HCT116 (cell line): Measurements from ENCODE around the gene SGIP1.

Experiments
- EGR1 ChIP-seq: IDR thresholded peaks from 2 replicates; pipeline ENCODE4 v1.6.1; 2012; ENCODE audit warnings: low read depth
- EZH2 ChIP-seq: fragments of 200-600 bp; sonication (generic); IDR thresholded peaks from 2 replicates; pipeline ENCODE4 v1.6.1; 2017; ENCODE audit warnings: antibody characterized with exemption, mixed run types
- EZH2phosphoT487 ChIP-seq: fragments of 200-600 bp; IDR thresholded peaks from 2 replicates; pipeline ENCODE4 v1.6.1; 2018; ENCODE audit warnings: antibody characterized with exemption, borderline replicate concordance
- POLR2A ChIP-seq: IDR thresholded peaks from 2 replicates; pipeline ENCODE4 v1.7.0; 2011; ENCODE audit warnings: borderline replicate concordance; ENCODE audit not compliant: insufficient read depth, insufficient read length; ENCODE audit errors: extremely low read depth
- POLR2AphosphoS5 ChIP-seq: IDR thresholded peaks from 2 replicates; pipeline ENCODE4 v1.6.1; 2011; ENCODE audit warnings: mild to moderate bottlenecking, low read depth, low read length, moderate library complexity
- RAD21 ChIP-seq: IDR thresholded peaks from 2 replicates; pipeline ENCODE4 v1.6.1; 2012; ENCODE audit warnings: low read depth, mild to moderate bottlenecking
- SRF ChIP-seq: IDR thresholded peaks from 2 replicates; pipeline ENCODE4 v1.6.1; 2012; ENCODE audit warnings: low read depth
- YY1 ChIP-seq: IDR thresholded peaks from 2 replicates; pipeline ENCODE4 v1.6.1; 2011; ENCODE audit warnings: low read length, low read depth, moderate library complexity, mild to moderate bottlenecking; ENCODE audit not compliant: insufficient replicate concordance; ENCODE audit errors: extremely low read depth
- TF ChIP-seq, protein P1 (sequence below), 3 experiments: fragments of 200-600 bp in 1 of 3; sonication (generic) in 1 of 3; IDR thresholded peaks in 2 of 3; conservative IDR thresholded peaks in 1 of 3; 2 replicates each; pipeline ENCODE4 v1.5.1; 2012 to 2017; ENCODE audit warnings: low read depth in 2 of 3, low read length in 2 of 3, antibody characterized with exemption in 1 of 3, borderline replicate concordance in 1 of 3, control low read depth in 1 of 3, mild to moderate bottlenecking in 1 of 3, mixed read lengths in 1 of 3, mixed run types in 1 of 3, moderate library complexity in 1 of 3; ENCODE audit not compliant: insufficient read depth in 1 of 3
- TF ChIP-seq, protein P2 (sequence below): IDR thresholded peaks from 2 replicates; pipeline ENCODE4 v1.6.1; 2012; ENCODE audit warnings: low read depth
- TF ChIP-seq, protein P3 (sequence below): IDR thresholded peaks from 2 replicates; pipeline ENCODE4 v1.6.1; 2012
- TF ChIP-seq, protein P4 (sequence below): IDR thresholded peaks from 2 replicates; pipeline ENCODE4 v1.6.1; 2012

DNA sequence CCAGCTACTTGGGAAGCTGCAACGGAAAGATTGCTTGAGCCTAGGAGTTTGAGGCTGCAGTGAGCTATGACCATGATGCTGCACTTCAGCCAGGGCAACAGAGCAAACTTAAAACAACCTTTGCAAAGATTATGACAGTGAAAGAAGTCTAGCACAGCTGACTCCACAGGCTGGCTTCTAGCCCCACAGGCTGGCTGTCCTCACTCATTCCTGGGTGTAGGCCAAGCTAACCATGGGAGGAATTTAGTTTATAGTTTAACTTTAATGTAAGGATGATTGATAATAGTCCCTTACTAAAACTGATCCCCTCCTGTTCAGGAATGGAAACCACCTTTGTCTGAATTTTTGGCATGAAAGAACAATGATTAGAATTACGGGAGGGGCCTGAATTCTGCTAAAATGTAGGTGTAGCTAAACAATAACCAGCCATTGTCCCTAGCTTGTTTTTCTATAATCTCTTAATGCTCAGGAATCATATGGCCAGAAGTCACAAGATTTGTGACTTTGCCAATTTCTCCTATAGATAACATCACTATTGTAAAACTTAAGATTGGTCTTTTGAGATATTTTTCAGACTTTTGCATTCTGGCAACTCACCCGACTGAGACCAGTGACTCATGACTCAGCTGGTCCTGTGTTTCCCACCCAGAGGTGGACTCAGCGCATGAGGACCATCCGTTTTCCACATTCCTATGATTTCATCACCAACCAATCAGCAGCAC is 28.1 kb upstream of the SGIP1 start:
- TF ChIP-seq, protein P1, sequence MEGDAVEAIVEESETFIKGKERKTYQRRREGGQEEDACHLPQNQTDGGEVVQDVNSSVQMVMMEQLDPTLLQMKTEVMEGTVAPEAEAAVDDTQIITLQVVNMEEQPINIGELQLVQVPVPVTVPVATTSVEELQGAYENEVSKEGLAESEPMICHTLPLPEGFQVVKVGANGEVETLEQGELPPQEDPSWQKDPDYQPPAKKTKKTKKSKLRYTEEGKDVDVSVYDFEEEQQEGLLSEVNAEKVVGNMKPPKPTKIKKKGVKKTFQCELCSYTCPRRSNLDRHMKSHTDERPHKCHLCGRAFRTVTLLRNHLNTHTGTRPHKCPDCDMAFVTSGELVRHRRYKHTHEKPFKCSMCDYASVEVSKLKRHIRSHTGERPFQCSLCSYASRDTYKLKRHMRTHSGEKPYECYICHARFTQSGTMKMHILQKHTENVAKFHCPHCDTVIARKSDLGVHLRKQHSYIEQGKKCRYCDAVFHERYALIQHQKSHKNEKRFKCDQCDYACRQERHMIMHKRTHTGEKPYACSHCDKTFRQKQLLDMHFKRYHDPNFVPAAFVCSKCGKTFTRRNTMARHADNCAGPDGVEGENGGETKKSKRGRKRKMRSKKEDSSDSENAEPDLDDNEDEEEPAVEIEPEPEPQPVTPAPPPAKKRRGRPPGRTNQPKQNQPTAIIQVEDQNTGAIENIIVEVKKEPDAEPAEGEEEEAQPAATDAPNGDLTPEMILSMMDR (IDR thresholded peaks at IDR 0.05 in 2 of 3, conservative IDR thresholded peaks at IDR 0.05 in 1 of 3; ENCODE audit: borderline replicate concordance in 1 of 3, insufficient read depth in 1 of 3, low read depth in 2 of 3, low read length in 2 of 3), result no peak
- no peak for TF ChIP-seq EZH2
- TF ChIP-seq, protein P2, sequence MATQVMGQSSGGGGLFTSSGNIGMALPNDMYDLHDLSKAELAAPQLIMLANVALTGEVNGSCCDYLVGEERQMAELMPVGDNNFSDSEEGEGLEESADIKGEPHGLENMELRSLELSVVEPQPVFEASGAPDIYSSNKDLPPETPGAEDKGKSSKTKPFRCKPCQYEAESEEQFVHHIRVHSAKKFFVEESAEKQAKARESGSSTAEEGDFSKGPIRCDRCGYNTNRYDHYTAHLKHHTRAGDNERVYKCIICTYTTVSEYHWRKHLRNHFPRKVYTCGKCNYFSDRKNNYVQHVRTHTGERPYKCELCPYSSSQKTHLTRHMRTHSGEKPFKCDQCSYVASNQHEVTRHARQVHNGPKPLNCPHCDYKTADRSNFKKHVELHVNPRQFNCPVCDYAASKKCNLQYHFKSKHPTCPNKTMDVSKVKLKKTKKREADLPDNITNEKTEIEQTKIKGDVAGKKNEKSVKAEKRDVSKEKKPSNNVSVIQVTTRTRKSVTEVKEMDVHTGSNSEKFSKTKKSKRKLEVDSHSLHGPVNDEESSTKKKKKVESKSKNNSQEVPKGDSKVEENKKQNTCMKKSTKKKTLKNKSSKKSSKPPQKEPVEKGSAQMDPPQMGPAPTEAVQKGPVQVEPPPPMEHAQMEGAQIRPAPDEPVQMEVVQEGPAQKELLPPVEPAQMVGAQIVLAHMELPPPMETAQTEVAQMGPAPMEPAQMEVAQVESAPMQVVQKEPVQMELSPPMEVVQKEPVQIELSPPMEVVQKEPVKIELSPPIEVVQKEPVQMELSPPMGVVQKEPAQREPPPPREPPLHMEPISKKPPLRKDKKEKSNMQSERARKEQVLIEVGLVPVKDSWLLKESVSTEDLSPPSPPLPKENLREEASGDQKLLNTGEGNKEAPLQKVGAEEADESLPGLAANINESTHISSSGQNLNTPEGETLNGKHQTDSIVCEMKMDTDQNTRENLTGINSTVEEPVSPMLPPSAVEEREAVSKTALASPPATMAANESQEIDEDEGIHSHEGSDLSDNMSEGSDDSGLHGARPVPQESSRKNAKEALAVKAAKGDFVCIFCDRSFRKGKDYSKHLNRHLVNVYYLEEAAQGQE, result no peak
- no peak for TF ChIP-seq YY1
- no peak for TF ChIP-seq EGR1
- no peak for TF ChIP-seq POLR2A
- TF ChIP-seq POLR2AphosphoS5, result no peak
- TF ChIP-seq, protein P3, sequence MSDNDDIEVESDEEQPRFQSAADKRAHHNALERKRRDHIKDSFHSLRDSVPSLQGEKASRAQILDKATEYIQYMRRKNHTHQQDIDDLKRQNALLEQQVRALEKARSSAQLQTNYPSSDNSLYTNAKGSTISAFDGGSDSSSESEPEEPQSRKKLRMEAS, result no peak
- TF ChIP-seq EZH2phosphoT487, result no peak
- TF ChIP-seq RAD21, result no peak
- TF ChIP-seq SRF, result no peak
- TF ChIP-seq, protein P4, sequence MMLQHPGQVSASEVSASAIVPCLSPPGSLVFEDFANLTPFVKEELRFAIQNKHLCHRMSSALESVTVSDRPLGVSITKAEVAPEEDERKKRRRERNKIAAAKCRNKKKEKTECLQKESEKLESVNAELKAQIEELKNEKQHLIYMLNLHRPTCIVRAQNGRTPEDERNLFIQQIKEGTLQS, result no peak
